GM13976 (cell line): Measurements from ENCODE around the gene HOXA5.

ENCODE experiments used
- DNase-seq: peaks from one replicate; pipeline ENCODE4 v3.0.0; 2012; ENCODE audit warnings: low spot score
- CTCF ChIP-seq: IDR thresholded peaks from 2 replicates; pipeline ENCODE4 v1.5.1; 2012; ENCODE audit warnings: borderline replicate concordance, mild to moderate bottlenecking; ENCODE audit not compliant: insufficient read depth; ENCODE audit errors: extremely low read depth, missing control alignments, control extremely low read depth
- in situ Hi-C: fragments of 300-500 bp; cut with MboI; formaldehyde crosslinking; loops from one replicate; pipeline ENCODE4 v1.12.0; 2022; ENCODE audit warnings: low sequenced_read_pairs, mixed read lengths, inconsistent platforms; ENCODE audit not compliant: unreplicated experiment

HOXA5 gene

GRCh38 chr7:27093184-27093895 is 50.1 kb downstream of the HOXA5 start:
- in situ Hi-C loops, result no loop called here
- no peak for TF ChIP-seq CTCF
- no peak for DNase-seq

GRCh38 chr7:27092819-27093110 is 50.7 kb downstream of the HOXA5 start:
- TF ChIP-seq CTCF, result no peak
- in situ Hi-C loops, result no loop called here
- DNase-seq, result no peak

GRCh38 chr7:27091941-27092818 is 51.3 kb downstream of the HOXA5 start:
- DNase-seq, result no peak
- in situ Hi-C loops, result no loop called here
- no peak for TF ChIP-seq CTCF

GRCh38 chr7:27091105-27091504 is 52.4 kb downstream of the HOXA5 start:
- no peak for DNase-seq
- in situ Hi-C loops, result no loop called here
- no peak for TF ChIP-seq CTCF
